GM12878 (cell line): ENCODE results near the gene ZPR1. TPM values are rescaled to one million over a fixed set of nuclear protein-coding genes. Genes with fewer than 3 reads are reported as not detected.
A peak's percentile ranks its signal among the peaks of the same experiment; 100 is the strongest.

ENCODE experiments used
- ATAC-seq: fragments of 200-7000 bp; cut with Tn5 transposase; 3 replicates; pipeline ENCODE4 v1.9.1; 2020; ENCODE audit warnings: mild to moderate bottlenecking, moderate library complexity
- BruUV-seq: library from RNA; stranded (reverse); fragments of 400-500 nt; replicated peaks from 2 replicates; lab custom pipeline; 2021; lab: Mats Ljungman, UMichigan
- CTCF ChIA-PET: fragments of 300-600 bp; sonication (Branson Sonifier 250); formaldehyde crosslinking; extraction: SDS; loops from one replicate; lab custom pipeline; 2021; ENCODE audit warnings: inconsistent platforms; lab: Yijun Ruan, JAX
- POLR2A ChIA-PET: fragments of 350-600 bp; formaldehyde crosslinking; extraction: SDS; loops from one replicate; lab custom pipeline; 2021; ENCODE audit warnings: inconsistent platforms; lab: Charles Lee
- RAD21 ChIA-PET: fragments of 300-600 bp; sonication (Branson Sonifier 250); formaldehyde crosslinking; loops from one replicate; lab custom pipeline; 2023; ENCODE audit warnings: antibody characterized with exemption; ENCODE audit not compliant: unreplicated experiment; lab: Charles Lee
- SMC1A ChIA-PET: fragments of 300-600 bp; sonication (Branson Sonifier 250); formaldehyde crosslinking; loops from one replicate; lab custom pipeline; 2023; ENCODE audit not compliant: unreplicated experiment, uncharacterized antibody; lab: Charles Lee
- DNase-seq: peaks from one replicate; pipeline ENCODE4 v3.0.0-alpha.2; 2011; ENCODE audit warnings: low read depth, low spot score
- FAIRE-seq: peaks from 3 replicates; lab custom pipeline; 2011; peaks lifted over from hg19 to GRCh38; lab: Jason Lieb, UNC
- H2AFZ ChIP-seq: 2 replicates; pipeline ENCODE4 v1.6.0; 2011; ENCODE audit warnings: low read depth, low read length, control low read depth; ENCODE audit not compliant: control insufficient read depth
- H3K27ac ChIP-seq: 2 replicates; pipeline ENCODE4 v1.5.1; 2011; ENCODE audit warnings: control low read depth; ENCODE audit not compliant: control insufficient read depth, insufficient read depth
- H3K27me3 ChIP-seq, 2 experiments: replicated peaks in 1 of 2; 2 replicates each; pipeline versions ENCODE4 v1.6.0 to v1.6.1; 2011; ENCODE audit warnings: low read length in 1 of 2; ENCODE audit not compliant: control insufficient read depth in 2 of 2, insufficient read depth in 2 of 2
- H3K36me3 ChIP-seq, 2 experiments: 2 replicates each; pipeline ENCODE4 v1.5.1; 2011; ENCODE audit warnings: low read length in 1 of 2; ENCODE audit not compliant: control insufficient read depth in 2 of 2, insufficient read depth in 2 of 2
- H3K4me1 ChIP-seq: 2 replicates; pipeline ENCODE4 v1.6.1; 2011; ENCODE audit warnings: mild to moderate bottlenecking, low read length, moderate library complexity, mixed read lengths; ENCODE audit not compliant: control insufficient read depth, insufficient read depth
- H3K4me2 ChIP-seq: 2 replicates; pipeline ENCODE4 v1.6.0; 2011; ENCODE audit warnings: control low read depth; ENCODE audit not compliant: control insufficient read depth, insufficient read depth
- H3K4me3 ChIP-seq: fragments of 200-600 bp; sonication (generic); 2 replicates; pipeline ENCODE4 v1.5.1; 2016
- H3K79me2 ChIP-seq: 2 replicates; pipeline ENCODE4 v1.6.0; 2011; ENCODE audit warnings: low read length; ENCODE audit not compliant: control insufficient read depth, insufficient read depth
- H3K9ac ChIP-seq: 2 replicates; pipeline ENCODE4 v1.8.0; 2011; ENCODE audit warnings: low read length, control low read depth, mixed read lengths; ENCODE audit not compliant: control insufficient read depth, insufficient read depth
- H3K9me3 ChIP-seq: replicated peaks from 3 replicates; pipeline ENCODE4 v1.5.1; 2011; ENCODE audit warnings: mild to moderate bottlenecking, low read length; ENCODE audit not compliant: control insufficient read depth, insufficient read depth
- H4K20me1 ChIP-seq: 2 replicates; pipeline ENCODE4 v1.6.0; 2011; ENCODE audit not compliant: control insufficient read depth, insufficient read depth
- CREM ChIP-seq: IDR thresholded peaks from 2 replicates; pipeline ENCODE4 v1.6.1; 2014; ENCODE audit warnings: antibody characterized with exemption, low read depth
- KDM1A ChIP-seq: fragments of 200-600 bp; sonication (generic); IDR thresholded peaks from 2 replicates; pipeline ENCODE4 v1.6.1; 2016; ENCODE audit warnings: borderline replicate concordance
- NFYA ChIP-seq: IDR thresholded peaks from 2 replicates; pipeline ENCODE4 v1.6.1; 2011; ENCODE audit warnings: low read depth, mild to moderate bottlenecking, low read length, improper control_type of control experiment, borderline replicate concordance
- TBL1XR1 ChIP-seq: IDR thresholded peaks from 2 replicates; pipeline ENCODE4 v1.6.1; 2012; ENCODE audit warnings: low read depth, low read length, improper control_type of control experiment
- USF2 ChIP-seq: IDR thresholded peaks from 2 replicates; pipeline ENCODE4 v1.6.1; 2011; ENCODE audit warnings: low read depth, low read length, improper control_type of control experiment, borderline replicate concordance
- WGBS: methylation state at CpG from one replicate; pipeline ENCODE4 v1.1.6; 2016; ENCODE audit warnings: low lambda C conversion rate; ENCODE audit not compliant: insufficient replicate concordance, insufficient coverage; ENCODE audit errors: missing lambda C conversion rate; 5-methylcytosine and 5-hydroxymethylcytosine counted together
- in situ Hi-C: fragments of 300-500 bp; cut with MboI; formaldehyde crosslinking; loops from 9 replicates; pipeline ENCODE4 v1.14.3; 2018; ENCODE audit warnings: mixed read lengths
- intact Hi-C: fragments of 100-400 bp; cut with micrococcal nuclease; formaldehyde crosslinking; loops from one replicate; pipeline ENCODE4 v1.14.2; 2022; ENCODE audit not compliant: unreplicated experiment
- polyA plus RNA-seq, 11 experiments: library from polyadenylated mRNA; depleted of rRNA in 4 of 11; unstranded in 6 of 11; stranded (reverse) in 5 of 11; fragments of >200 nt; fragmentation: Nextera tagmentation in 4 of 11; fragmentation: Illumina TruSeq in 1 of 11; extraction: Ambion mirVana in 4 of 11; extraction: Trizol in 1 of 11; gene quantifications; 1 replicate in 1 of 11; 2 replicates in 10 of 11; pipeline versions ENCODE4 v1.2.1 to v1.2.3, GENCODE V29; 2011 to 2016; ENCODE audit warnings: inconsistent platforms in 2 of 11, missing spikeins in 2 of 11, low read depth in 1 of 11
- total RNA-seq, 4 experiments: library from RNA; depleted of rRNA in 3 of 4; stranded (reverse); fragments of >200 nt in 3 of 4; fragmentation: Illumina TruSeq in 1 of 4; extraction: Trizol in 1 of 4; gene quantifications; 2 replicates each; pipeline versions ENCODE4 v1.2.1 to v1.2.3, GENCODE V29; 2013 to 2021

Gene ZPR1
- total and polyA plus RNA-seq, 10 of the 15 experiments (the other 5 are each of a cell fraction or from before 2014, with no cell fraction given): 9.3 to 89.7 (median 54.7) TPM

DNA sequence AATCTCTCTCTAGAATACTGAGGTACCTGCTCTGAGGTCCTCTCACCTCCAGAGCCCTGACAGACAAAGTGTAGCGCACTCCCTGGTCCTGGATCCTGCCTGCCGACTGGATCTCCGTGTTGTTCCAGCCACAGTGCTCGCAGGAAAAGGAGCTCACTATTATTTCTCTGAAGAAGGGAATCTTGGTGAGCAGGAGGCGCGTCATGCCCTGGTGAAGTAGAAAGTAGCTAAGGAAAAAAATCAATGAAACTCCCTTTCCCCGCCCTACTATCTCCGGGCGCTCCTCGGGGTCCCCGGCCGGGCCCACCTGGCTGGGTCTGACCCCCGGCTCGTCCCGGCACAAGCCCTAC lies 412 bp downstream of the ZPR1 start (continued):
- TF ChIP-seq CREM: no peak
- no peak for TF ChIP-seq TBL1XR1

GRCh38 chr11:116786966-116787365 lies 857 bp downstream of the ZPR1 start:
- Histone ChIP-seq H3K79me2 (peaks cover 20% of the 10 kb centered on the region), H3K4me3 (peak overlapping the region; percentile 96), H3K4me1 (peaks cover 18% of the 10 kb centered on the region), H3K36me3 (peaks cover 11 to 31% of the 10 kb centered on the region in 2 experiments), H3K9me3 (no peaks in the 10 kb centered on the region), H2AFZ (no peak overlapping the region), H3K27ac (peak overlapping the region; percentile 72; the same call in 1 of the 2 replicates), H3K27me3 (no peaks in the 10 kb centered on the region), H3K9ac (peak overlapping the region; percentile 92), H4K20me1 (no peaks in the 10 kb centered on the region), H3K4me2 (peak overlapping the region; percentile 94)
- ChIA-PET CTCF (interaction anchor here (0.9 to 10.9 kb wide), 6 partner anchors 17 to 394 kb away, joined by 3 to 183 read pairs (median 4); partner anchors contain the start of gene APOA1), POLR2A (interaction anchor here (0.5 to 3.4 kb wide), 9 partner anchors 10 to 541 kb away, joined by 3 to 28 read pairs (median 3); partner anchors contain the start of genes BUD13, CEP164 and SIDT2), RAD21 (interaction anchor here (1.4 to 3.3 kb wide), 4 partner anchors 14 to 319 kb away, joined by 4 to 20 read pairs (median 10); partner anchors contain the start of gene BUD13), SMC1A (interaction anchor here (0.6 to 7.5 kb wide), 16 partner anchors 10 to 440 kb away, joined by 3 to 46 read pairs (median 4); no protein-coding TSS in a partner anchor)
- WGBS: 51% methylated on average over 5 of the region's 5 CpGs
- in situ Hi-C loops: loop anchor here (5.0 kb wide), 1 partner anchor 315 kb away; no protein-coding TSS in a partner anchor
- intact Hi-C loops: no loop called here
- no peak for TF ChIP-seq KDM1A
- no peak for TF ChIP-seq USF2
- no peak for TF ChIP-seq NFYA
- FAIRE-seq (no peak), DNase-seq (no peak), ATAC-seq (no peak)
- BruUV-seq: TSS peak; percentile 70
